Spleen (tissue), 7 donors: ENCODE results near the gene TMEM163.
"Not testable (repeated sequence)": the region's sequence is repeated elsewhere in the genome, so short reads cannot be mapped to it uniquely, and the experiment has no call there.

Experiments
- POLR2A ChIP-seq, 3 donors: fragments of 450-650 bp; IDR thresholded peaks; one replicate each; pipeline ENCODE4 v1.5.1; 2017; ENCODE audit warnings: antibody characterized with exemption in 3 of 3, mild to moderate bottlenecking in 1 of 3
- POLR2AphosphoS5 ChIP-seq, 3 donors: sonication (generic); formaldehyde crosslinking; IDR thresholded peaks; one replicate each; pipeline ENCODE4 v1.5.1; 2017; ENCODE audit warnings: antibody characterized with exemption in 3 of 3
- TF ChIP-seq, protein P1 (sequence below), 11 experiments: fragments of 200-600 bp in 7 of 11; fragments of 450-650 bp in 4 of 11; sonication (generic) in 4 of 11; IDR thresholded peaks in 8 of 11; conservative IDR thresholded peaks in 3 of 11; 1 replicate in 7 of 11; 2 replicates in 4 of 11; pipeline versions ENCODE4 v1.4.0 to v1.8.0; 2016 to 2021; ENCODE audit warnings: antibody characterized with exemption in 11 of 11, inconsistent platforms in 4 of 11, mild to moderate bottlenecking in 1 of 11
- donor health status: DM: no; HTN: no; CAD: no; lungs with moderate emphysema.
- donor health status: DM: no; HTN: no; CAD: no.
- donor health status: DM: no; HTN: no; CAD: no.

DNA sequence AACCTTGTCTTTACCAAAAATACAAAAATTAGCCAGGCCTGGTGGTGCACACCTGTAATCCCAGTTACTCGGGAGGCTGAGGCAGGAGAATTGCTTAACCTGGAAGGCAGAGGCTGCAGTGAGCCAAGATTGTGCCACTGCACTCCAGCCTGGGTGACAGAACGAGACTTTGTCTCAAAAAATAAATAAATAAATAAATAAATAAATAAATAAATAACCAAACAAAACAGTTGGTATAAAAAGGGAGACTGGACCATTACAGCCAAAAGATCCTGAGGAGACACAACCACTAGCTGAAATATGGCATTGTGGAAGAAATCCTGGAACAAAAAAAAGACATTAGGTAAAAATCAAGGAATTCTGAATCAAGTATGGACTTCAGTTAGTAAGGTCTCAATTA lies 4.9 kb upstream of the TMEM163 start:
- TF ChIP-seq, protein P1, sequence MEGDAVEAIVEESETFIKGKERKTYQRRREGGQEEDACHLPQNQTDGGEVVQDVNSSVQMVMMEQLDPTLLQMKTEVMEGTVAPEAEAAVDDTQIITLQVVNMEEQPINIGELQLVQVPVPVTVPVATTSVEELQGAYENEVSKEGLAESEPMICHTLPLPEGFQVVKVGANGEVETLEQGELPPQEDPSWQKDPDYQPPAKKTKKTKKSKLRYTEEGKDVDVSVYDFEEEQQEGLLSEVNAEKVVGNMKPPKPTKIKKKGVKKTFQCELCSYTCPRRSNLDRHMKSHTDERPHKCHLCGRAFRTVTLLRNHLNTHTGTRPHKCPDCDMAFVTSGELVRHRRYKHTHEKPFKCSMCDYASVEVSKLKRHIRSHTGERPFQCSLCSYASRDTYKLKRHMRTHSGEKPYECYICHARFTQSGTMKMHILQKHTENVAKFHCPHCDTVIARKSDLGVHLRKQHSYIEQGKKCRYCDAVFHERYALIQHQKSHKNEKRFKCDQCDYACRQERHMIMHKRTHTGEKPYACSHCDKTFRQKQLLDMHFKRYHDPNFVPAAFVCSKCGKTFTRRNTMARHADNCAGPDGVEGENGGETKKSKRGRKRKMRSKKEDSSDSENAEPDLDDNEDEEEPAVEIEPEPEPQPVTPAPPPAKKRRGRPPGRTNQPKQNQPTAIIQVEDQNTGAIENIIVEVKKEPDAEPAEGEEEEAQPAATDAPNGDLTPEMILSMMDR (IDR thresholded peaks at IDR 0.05 in 8 of 11, conservative IDR thresholded peaks at IDR 0.05 in 3 of 11) = not testable (repeated sequence)
- TF ChIP-seq POLR2A, POLR2AphosphoS5 (IDR thresholded peaks at IDR 0.05): not testable (repeated sequence)
